22Rv1 (cell line): ENCODE results near the gene ZBTB20.
A peak's percentile ranks its signal among the peaks of the same experiment; 100 is the strongest.

Experiments used
- H3K27ac ChIP-seq: fragments of 450-650 bp; 2 replicates; pipeline ENCODE4 v1.5.1; 2017
- CTCF ChIP-seq: fragments of 450-650 bp; IDR thresholded peaks from 2 replicates; pipeline ENCODE4 v1.5.1; 2017; ENCODE audit warnings: mild to moderate bottlenecking
- ZFX ChIP-seq: fragments of 450-650 bp; IDR thresholded peaks from 2 replicates; pipeline ENCODE4 v1.6.1; 2017; ENCODE audit warnings: antibody characterized with exemption, borderline replicate concordance

Gene ZBTB20

GRCh38 chr3:114394551-114394950 is 752.5 kb downstream of the ZBTB20 start:
- TF ChIP-seq ZFX (no peak), CTCF (no peak)

GRCh38 chr3:114393367-114394072 is 753.6 kb downstream of the ZBTB20 start:
- TF ChIP-seq ZFX: no peak
- no peak for TF ChIP-seq CTCF

More at GRCh38 chr3:114394551-114394950, 752.5 kb downstream of the ZBTB20 start:
- H3K27ac ChIP-seq: no peak overlapping the region

GRCh38 chr3:114392831-114393230 is 754.3 kb downstream of the ZBTB20 start:
- TF ChIP-seq ZFX (no peak), CTCF (no peak)
- H3K27ac ChIP-seq: no peak overlapping the region

More at GRCh38 chr3:114393367-114394072, 753.6 kb downstream of the ZBTB20 start:
- no peak overlapping the region for H3K27ac ChIP-seq

GRCh38 chr3:114389156-114389555 is 757.9 kb downstream of the ZBTB20 start:
- no peak overlapping the region for H3K27ac ChIP-seq
- no peak for TF ChIP-seq CTCF

GRCh38 chr3:114384558-114384903 is 762.6 kb downstream of the ZBTB20 start:
- H3K27ac ChIP-seq: no peak overlapping the region
- no peak for TF ChIP-seq ZFX
- no peak for TF ChIP-seq CTCF

- no peak overlapping the region for H3K27ac ChIP-seq
- peak; percentile 96 for TF ChIP-seq CTCF
- TF ChIP-seq ZFX: no peak
Observed at GRCh38 chr3:114383875-114384557, 763.1 kb downstream of the ZBTB20 start.

- TF ChIP-seq ZFX (no peak), CTCF (no peak)
- H3K27ac ChIP-seq: no peak overlapping the region
Observed at GRCh38 chr3:114380233-114380651, 766.8 kb downstream of the ZBTB20 start.
